Urinary bladder (tissue), 4 donors: ENCODE measurements around the gene MRPL43. TPM values are rescaled to one million over a fixed set of nuclear protein-coding genes. Genes with fewer than 3 reads are reported as not detected.

Experiments
- DNase-seq: peaks from one replicate; pipeline ENCODE4 v3.0.0-alpha.2; 2015; ENCODE audit errors: extremely low spot score
- H3K27ac ChIP-seq: one replicate; pipeline ENCODE4 v1.5.1; 2013; ENCODE audit warnings: low read depth, mild to moderate bottlenecking, moderate library complexity
- H3K36me3 ChIP-seq: one replicate; pipeline ENCODE4 v1.6.1; 2013; ENCODE audit warnings: mild to moderate bottlenecking, moderate library complexity; ENCODE audit not compliant: insufficient read depth
- H3K4me1 ChIP-seq: one replicate; pipeline ENCODE4 v1.6.1; 2013; ENCODE audit warnings: mild to moderate bottlenecking, moderate library complexity; ENCODE audit not compliant: insufficient read depth
- H3K4me3 ChIP-seq: one replicate; pipeline ENCODE4 v1.5.1; 2013; ENCODE audit warnings: low read depth, low read length
- WGBS: extraction: QIAGEN DNeasy Blood & Tissue Kit; methylation state at CpG from one replicate; pipeline ENCODE4 v1.1.7; 2013; 5-methylcytosine and 5-hydroxymethylcytosine counted together
- polyA plus RNA-seq: library from polyadenylated mRNA; stranded (reverse); fragments of 200-250 nt; gene quantifications from one replicate; pipeline ENCODE4 v1.2.3, GENCODE V29; 2013
- total RNA-seq: library from RNA; depleted of rRNA; stranded (reverse); fragments of >200 nt; gene quantifications from one replicate; pipeline ENCODE4 v1.2.3, GENCODE V29; 2014
- donor health status: healthy with polysubstance abuse.
- donor health status: healthy.

Gene MRPL43
- total and polyA plus RNA-seq, 2 donors: 35.4 to 153 TPM

DNA sequence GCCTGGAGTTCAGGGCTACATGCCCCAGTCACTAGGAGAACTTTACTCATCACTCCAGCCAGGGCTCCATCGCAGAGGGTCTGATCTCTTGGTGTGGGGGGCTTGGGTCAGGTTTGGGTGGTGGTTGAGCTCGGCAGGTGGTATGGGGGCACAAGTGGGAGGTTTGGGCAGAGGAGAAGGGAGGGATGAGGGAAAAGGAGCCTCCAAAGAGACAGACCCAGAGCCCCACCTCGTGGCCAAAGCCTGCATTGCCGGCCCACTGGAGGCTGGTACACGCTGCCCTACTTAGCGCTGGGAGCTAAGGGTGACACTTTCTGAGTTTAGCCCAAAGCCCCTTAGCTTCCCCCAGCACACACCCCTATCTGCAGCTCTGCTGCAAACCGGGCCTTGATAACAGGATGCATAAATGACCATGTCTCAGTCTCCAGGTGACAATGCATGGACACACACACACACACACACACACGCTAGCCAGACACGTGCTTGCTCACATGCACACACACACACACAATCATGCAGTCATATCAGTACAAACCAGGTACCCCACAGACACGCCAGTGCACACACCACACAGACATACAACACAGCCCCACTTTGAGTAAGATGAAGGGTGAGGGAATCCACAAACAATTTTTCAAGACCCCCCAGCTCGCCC lies 27.1 kb upstream of the MRPL43 start:
- no peaks in the 10 kb centered on the region for H3K36me3 ChIP-seq
- H3K4me3 ChIP-seq: no peak overlapping the region
- no peak for DNase-seq
- WGBS: 18% methylated on average over 11 of the region's 11 CpGs
- no peaks in the 10 kb centered on the region for H3K4me1 ChIP-seq
- H3K27ac ChIP-seq: no peak overlapping the region

DNA sequence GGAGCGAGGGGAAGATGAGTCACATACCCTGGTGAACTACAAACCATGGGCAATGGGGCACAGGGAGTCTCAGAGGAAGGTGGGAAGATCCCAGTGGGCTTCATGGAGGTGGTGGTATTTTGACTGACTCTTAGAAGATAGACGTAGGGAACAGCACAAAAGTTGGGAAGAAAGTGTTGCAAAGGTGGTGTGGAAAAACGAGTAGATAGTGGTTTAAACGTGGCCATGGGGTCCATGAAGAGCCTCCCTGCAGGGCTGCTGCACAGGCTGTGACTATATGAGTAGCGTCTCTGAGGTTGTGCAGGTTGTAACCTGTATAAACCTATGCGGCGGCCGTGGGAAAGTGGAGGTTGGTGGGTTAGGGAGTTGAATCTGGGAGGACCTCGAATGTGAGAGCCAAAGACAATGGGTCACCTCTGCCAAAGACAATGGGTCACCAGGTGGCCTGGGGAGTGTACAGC lies 26.1 kb upstream of the MRPL43 start:
- WGBS: 57% methylated on average over 9 of the region's 9 CpGs
- Histone ChIP-seq H3K36me3 (no peaks in the 10 kb centered on the region), H3K27ac (no peak overlapping the region), H3K4me1 (peaks cover 1% of the 10 kb centered on the region), H3K4me3 (no peak overlapping the region)
- no peak for DNase-seq

DNA sequence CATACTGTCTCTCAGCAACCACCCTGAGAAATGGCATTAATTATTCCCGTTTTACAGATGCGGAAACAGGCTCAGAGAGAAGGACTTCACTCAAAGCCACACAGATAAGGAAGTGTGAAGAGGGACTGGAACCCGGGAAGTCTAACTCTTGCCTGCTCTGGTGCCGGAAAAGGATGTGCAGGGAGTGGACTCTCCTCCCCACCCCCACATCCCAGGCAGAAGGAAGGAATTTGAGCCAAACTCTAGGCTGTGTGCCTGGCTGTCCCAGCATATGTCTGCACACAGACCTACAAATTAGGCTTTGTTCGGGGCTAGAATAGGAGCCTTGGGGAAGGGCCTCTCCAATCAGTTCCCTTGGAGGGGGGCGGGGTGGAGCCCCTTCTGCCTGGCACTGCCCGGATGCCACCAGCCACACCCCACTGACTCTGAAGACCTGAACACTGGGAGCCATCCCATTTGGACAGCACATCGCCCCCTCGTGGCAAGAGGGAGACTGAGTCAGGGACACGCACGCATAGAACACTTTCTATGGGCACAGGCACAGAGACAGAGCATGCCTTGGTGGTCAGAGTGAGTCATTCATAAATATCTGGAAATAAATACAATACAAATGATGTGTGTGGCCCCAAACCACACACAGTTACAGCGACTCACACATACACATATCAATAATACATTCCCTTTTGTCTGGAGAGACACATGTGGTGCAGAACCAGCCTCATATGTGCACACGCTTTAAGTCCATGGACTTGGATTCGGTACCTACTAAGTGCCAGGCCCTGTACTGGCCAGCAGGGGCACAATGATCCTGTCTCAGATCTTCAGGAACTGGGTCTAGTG lies 25.4 kb upstream of the MRPL43 start:
- 19% methylated on average over 14 of the region's 14 CpGs for WGBS
- no peak for DNase-seq
- no peak overlapping the region for H3K27ac ChIP-seq
- no peaks in the 10 kb centered on the region for H3K36me3 ChIP-seq
- peaks cover 1% of the 10 kb centered on the region for H3K4me1 ChIP-seq
- no peak overlapping the region for H3K4me3 ChIP-seq

DNA sequence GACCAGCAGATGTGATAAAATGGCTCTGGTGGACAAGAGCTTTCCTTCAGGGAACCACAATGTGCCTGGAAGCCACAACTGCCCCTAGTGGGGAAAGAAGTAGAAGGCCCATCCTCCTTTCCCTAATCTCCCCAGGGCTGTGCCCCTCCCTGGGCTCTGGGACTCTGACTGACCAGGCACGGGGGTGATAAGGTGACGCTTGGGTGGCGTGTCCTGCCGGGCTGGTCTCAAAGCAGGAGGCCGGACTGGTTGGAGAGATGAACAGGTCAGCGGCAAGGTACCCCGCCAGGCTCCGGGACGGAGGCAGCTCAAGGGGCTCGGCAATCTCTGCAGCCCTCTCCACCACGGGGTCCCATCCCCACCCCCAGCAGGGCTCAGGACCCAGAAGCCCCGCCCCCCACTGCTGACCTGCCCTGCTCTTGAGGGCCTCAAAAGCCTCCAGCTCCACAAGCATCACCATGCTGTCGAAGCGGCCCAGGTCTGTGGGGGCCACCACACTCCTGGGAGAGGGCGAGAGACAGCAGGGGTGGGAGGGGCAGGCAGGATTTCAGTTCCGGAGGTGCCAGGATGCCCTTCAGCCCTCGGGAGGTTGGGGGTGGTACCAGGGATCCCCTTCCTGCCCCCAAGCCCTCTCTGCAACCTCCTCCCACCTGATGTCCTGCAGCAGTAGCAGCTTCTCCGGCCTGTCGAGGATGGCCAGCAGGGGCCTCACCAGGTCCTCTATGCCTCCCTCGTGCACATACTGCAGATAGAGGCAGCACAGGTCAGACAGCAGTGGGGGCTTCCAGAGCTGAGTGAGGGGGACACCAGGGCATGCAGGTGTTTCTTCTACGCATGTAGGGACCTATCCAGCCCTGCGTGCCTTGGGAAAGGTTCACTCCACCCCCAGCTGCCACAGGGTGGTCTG lies 24.5 kb upstream of the MRPL43 start:
- 61% methylated on average over 22 of the region's 22 CpGs for WGBS
- no peak for DNase-seq
- Histone ChIP-seq H3K27ac (no peak overlapping the region), H3K4me1 (peaks cover 1% of the 10 kb centered on the region), H3K4me3 (no peak overlapping the region), H3K36me3 (no peaks in the 10 kb centered on the region)

DNA sequence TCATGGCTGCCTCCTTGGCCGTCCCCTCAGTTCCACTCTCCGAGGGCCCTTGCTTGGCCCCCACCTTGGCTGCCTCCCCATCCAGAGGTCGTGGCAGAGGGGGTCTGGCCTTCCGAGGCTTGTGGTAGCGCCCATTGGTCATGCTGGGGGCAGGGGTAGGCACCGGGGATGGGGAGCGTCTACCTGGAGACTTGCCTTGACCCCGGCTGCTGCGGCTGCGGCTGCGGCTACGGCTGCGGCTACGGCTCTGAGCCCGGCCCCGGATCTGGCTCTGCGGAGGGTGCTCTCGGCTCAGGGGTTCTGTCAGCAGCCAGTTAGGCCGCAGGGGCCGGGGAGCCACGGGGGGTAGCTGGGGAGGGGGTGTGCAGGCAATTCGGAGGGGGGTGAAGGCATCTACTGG lies 23.0 kb upstream of the MRPL43 start:
- no peak for DNase-seq
- Histone ChIP-seq H3K4me1 (peaks cover 1% of the 10 kb centered on the region), H3K36me3 (no peaks in the 10 kb centered on the region), H3K27ac (no peak overlapping the region), H3K4me3 (no peak overlapping the region)
- 95% methylated on average over 22 of the region's 22 CpGs for WGBS

DNA sequence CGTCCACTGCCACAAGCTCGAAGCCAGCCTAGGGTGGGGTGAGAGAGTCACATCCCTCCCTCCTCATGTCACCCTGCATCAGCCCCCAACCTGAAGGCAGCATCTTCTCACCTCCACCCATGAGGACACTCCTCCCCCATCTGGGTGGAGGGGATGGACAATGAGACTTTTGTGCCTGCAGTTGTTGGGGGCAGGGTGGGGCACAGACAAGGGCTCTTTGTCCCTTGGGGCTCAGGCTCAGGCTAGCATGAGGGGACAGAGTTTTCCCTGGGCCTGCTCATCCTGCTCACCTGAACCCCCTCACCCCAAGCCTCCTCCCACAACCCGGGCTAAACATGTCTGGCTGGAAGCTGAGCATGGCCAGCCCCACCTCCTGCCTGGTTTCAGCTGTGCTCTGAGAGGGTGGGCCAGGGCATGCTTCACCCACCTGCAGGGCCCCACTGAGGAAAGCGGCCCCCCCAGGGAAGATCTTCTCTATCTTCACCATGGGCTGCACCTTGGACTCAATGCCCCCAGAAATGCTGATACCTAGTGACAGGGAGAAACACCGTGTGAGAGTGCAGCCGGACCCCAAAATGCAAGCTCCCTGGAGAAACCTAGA lies 21.6 kb upstream of the MRPL43 start:
- 80% methylated on average over 6 of the region's 6 CpGs for WGBS
- no peak overlapping the region for H3K27ac ChIP-seq
- H3K36me3 ChIP-seq: no peaks in the 10 kb centered on the region
- DNase-seq: no peak
- H3K4me3 ChIP-seq: no peak overlapping the region
- H3K4me1 ChIP-seq: peaks cover 1% of the 10 kb centered on the region

DNA sequence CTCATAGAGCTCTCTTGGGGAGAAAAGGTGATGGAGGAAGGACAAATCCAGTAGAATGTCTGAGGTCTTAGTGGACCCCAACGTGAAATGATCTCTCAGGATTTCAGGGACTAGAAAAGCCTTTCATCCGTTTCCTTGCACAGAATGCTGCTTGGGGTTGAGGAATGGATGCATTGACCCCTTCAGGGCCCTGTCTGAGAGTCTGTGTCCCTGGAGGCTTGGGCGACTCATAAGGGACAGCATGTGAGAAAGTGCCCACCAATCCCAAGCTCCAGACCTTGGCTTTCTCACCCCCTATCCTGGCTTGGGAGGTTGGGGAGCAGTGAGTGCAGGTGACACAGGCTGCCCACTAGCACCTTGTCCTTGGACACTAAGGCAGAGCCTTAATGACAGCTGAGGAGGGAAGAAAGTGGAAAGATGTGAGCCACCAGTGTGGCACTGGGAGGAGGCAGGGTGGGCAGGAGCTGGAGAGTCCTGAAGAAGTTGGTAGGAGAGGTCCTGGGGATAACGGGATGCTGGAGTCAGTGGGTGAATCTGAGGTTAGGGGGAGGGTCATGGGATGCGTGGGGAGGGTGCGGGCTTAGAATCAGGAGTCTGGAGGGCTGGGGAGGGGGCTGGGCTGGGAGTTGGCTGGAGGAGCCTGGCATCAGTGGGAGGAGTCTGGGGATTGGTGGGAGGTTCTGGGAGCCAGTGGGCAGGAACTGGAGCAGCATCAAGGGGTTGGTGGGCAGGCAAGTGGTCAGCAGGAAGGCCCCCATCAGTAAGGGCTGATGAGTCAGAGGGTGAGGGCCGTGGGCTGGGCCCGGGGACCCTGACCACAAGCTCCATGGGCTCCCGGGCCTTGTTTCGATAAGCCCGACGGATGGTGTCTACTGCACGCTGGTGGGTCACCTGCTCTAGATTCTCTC lies 20.9 kb upstream of the MRPL43 start:
- Histone ChIP-seq H3K27ac (peak overlapping the region; percentile 24), H3K4me3 (no peak overlapping the region), H3K4me1 (peaks cover 1% of the 10 kb centered on the region), H3K36me3 (no peaks in the 10 kb centered on the region)
- 61% methylated on average over 13 of the region's 13 CpGs for WGBS
- DNase-seq: no peak

DNA sequence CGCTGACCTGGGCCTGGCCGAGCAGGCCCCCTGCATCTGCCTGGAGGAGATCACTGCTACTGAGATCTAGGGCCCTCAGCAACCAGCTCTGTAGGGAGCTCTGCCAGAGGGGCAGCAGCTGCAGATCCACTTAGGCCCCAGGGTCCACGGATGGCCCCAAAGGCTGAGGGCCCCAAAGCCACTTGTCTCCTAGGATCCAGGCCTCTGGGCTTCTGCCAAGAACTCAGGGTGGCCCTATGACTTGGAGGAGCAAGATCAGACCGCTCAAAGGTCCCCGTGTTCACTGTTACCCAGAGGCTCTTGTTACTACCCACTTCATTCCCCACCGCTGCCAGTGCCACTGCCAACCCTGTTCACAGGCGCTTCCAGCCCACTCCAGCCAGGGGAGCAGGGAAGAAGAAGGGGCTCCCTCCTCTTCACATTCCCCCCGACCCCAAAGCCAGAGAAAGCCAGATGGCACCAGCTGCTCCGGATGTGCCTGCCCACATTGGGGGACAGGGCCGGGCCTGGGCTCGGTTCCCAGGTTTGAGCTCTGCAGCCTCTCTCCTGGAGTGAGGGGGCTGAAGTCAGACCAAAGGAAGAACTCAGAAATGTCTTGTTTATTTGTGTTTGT lies 19.9 kb upstream of the MRPL43 start:
- Histone ChIP-seq H3K4me3 (no peak overlapping the region), H3K4me1 (peaks cover 1% of the 10 kb centered on the region), H3K36me3 (no peaks in the 10 kb centered on the region), H3K27ac (peak overlapping the region; percentile 40)
- no peak for DNase-seq
- 41% methylated on average over 11 of the region's 11 CpGs for WGBS

DNA sequence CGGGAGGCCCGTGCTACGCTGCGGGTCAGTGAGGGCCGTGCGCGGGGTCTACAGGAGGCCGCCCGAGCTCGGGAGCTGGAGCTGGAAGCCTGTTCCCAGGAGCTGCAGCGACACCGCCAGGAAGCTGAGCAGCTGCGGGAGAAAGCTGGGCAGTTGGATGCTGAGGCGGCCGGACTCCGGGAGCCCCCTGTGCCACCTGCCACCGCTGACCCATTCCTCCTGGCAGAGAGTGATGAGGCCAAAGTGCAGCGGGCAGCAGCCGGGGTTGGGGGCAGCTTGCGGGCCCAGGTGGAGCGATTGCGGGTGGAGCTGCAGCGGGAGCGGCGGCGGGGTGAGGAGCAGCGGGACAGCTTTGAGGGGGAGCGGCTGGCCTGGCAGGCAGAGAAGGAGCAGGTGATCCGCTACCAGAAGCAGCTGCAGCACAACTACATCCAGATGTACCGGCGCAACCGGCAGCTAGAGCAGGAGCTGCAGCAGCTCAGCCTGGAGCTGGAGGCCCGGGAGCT lies 19.3 kb upstream of the MRPL43 start:
- WGBS: 73% methylated on average over 33 of the region's 33 CpGs
- Histone ChIP-seq H3K4me1 (peaks cover 1% of the 10 kb centered on the region), H3K27ac (peak overlapping the region; percentile 26), H3K36me3 (no peaks in the 10 kb centered on the region), H3K4me3 (no peak overlapping the region)
- no peak for DNase-seq

DNA sequence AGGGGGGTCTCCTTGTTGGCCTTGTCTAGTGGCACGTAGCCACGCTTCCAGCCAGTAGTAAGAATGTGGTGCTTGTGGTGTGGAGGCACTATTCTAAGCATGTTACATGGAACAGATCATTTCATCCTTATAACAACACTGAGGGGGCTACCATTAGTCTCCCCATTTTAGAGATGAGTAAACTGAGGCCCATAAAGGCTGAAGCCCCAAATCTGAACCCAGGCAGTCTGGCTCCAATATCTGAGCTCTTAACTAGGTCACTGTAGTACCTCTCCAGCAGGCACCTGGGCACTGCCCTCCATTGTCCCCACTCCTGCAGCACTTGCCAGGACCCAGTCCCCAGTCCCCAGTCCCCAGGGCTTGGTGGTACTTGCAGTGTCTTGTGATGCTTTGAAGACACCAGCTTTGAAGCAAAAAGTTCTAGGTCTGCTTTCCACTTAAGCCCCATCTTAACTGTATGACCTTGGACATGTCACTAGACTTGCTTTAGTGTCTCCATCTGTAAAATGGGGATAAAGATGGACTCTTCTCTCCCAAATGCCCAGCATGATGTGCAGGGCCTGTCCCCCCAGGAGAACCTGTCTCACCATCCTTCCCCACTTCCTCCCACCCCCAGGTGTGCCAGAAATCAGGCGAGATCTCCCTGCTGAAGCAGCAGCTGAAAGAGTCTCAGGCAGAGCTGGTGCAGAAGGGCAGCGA lies 18.7 kb upstream of the MRPL43 start:
- H3K4me3 ChIP-seq: no peak overlapping the region
- 93% methylated on average over 4 of the region's 4 CpGs for WGBS
- H3K4me1 ChIP-seq: peaks cover 1% of the 10 kb centered on the region
- no peak for DNase-seq
- no peaks in the 10 kb centered on the region for H3K36me3 ChIP-seq
- H3K27ac ChIP-seq: no peak overlapping the region

DNA sequence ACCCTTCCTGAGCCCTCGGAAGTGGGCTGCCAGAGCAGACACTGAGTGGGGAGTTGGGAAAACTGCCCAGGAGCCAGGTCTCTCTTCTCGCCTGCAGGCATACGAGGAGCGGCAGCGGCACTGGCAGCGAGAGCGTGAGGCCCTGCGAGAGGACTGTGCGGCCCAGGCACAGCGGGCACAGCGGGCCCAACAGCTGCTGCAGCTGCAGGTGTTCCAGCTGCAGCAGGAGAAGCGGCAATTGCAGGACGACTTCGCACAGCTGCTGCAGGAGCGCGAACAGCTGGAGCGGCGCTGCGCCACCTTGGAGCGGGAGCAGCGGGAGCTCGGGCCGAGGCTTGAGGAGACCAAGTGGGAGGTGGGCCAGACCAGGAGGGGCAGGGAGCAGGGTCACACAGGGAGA lies 18.1 kb upstream of the MRPL43 start:
- no peak overlapping the region for H3K27ac ChIP-seq
- no peak for DNase-seq
- 89% methylated on average over 23 of the region's 23 CpGs for WGBS
- no peak overlapping the region for H3K4me3 ChIP-seq
- peaks cover 1% of the 10 kb centered on the region for H3K4me1 ChIP-seq
- no peaks in the 10 kb centered on the region for H3K36me3 ChIP-seq
